Measurements from ENCODE around the gene KLHDC7B. TPM values are rescaled to one million over a fixed set of nuclear protein-coding genes. Genes with fewer than 3 reads are reported as not detected.

KLHDC7B gene
- total and polyA plus RNA-seq, 2 of the 13 experiments (the other 11 are each of a cell fraction or from before 2014, with no cell fraction given) = 0.11 TPM; not detected in 1

GRCh38 chr22:50507991-50508884, 37.5 kb upstream of the KLHDC7B start, which contains the start of gene NCAPH2 (continued):
- TF ChIP-seq ARID5B (CRISPR knock-in tag; IDR thresholded peaks at IDR 0.05) = 0 out of 2 replicates have a peak, but pooled peaks have one; percentile 23
- TF ChIP-seq ZNF205 (CRISPR knock-in tag; IDR thresholded peaks at IDR 0.05) = peak; percentile 78; the same call in 1 of the 2 replicates
- peak; percentile 86; the same call in 1 of the 2 replicates for TF ChIP-seq NFKB2 (CRISPR knock-in tag; IDR thresholded peaks at IDR 0.05; ENCODE audit: borderline replicate concordance)
- TF ChIP-seq KDM5A (IDR thresholded peaks at IDR 0.05; ENCODE audit: borderline replicate concordance, low read length) = peak; percentile 96
- no peak for TF ChIP-seq ZSCAN29 (CRISPR knock-in tag; conservative IDR thresholded peaks at IDR 0.05)
- TF ChIP-seq MBD4 (IDR thresholded peaks at IDR 0.05; ENCODE audit: borderline replicate concordance, low read length) = no peak
- peak; percentile 24; the same call in 1 of the 2 replicates for TF ChIP-seq ZNF441 (CRISPR knock-in tag; IDR thresholded peaks at IDR 0.05; ENCODE audit: borderline replicate concordance)
- TF ChIP-seq UBTF (CRISPR knock-in tag; IDR thresholded peaks at IDR 0.05) = 0 out of 2 replicates have a peak, but pooled peaks have one; percentile 9
- TF ChIP-seq ZNF354B (CRISPR knock-in tag; IDR thresholded peaks at IDR 0.05) = no peak
- peak; percentile 99 for TF ChIP-seq TFDP2 (CRISPR knock-in tag; IDR thresholded peaks at IDR 0.05)
- peak; percentile 53; the same call in 1 of the 2 replicates for TF ChIP-seq HNF1B (CRISPR knock-in tag; IDR thresholded peaks at IDR 0.05)
- TF ChIP-seq MIER2 (CRISPR knock-in tag; IDR thresholded peaks at IDR 0.05) = 0 out of 2 replicates have a peak, but pooled peaks have one; percentile 44
- TF ChIP-seq ZNF383 (CRISPR knock-in tag; IDR thresholded peaks at IDR 0.05; ENCODE audit: borderline replicate concordance) = no peak
- 0 out of 2 replicates have a peak, but pooled peaks have one; percentile 36 for TF ChIP-seq MEF2D (CRISPR knock-in tag; IDR thresholded peaks at IDR 0.05)
- peak; percentile 96 for TF ChIP-seq ATF1 (CRISPR knock-in tag; IDR thresholded peaks at IDR 0.05)
- peak; percentile 71; the same call in 1 of the 2 replicates for TF ChIP-seq TARDBP (CRISPR knock-in tag; IDR thresholded peaks at IDR 0.05)
- TF ChIP-seq HIVEP1 (CRISPR knock-in tag; IDR thresholded peaks at IDR 0.05) = peak; percentile 88
- no peak for TF ChIP-seq ASH2L (IDR thresholded peaks at IDR 0.05; ENCODE audit: insufficient read length, low read depth, low read length)
- TF ChIP-seq SSRP1 (CRISPR knock-in tag; IDR thresholded peaks at IDR 0.05) = no peak
